Testis (tissue), 2 donors: Measurements from ENCODE around the gene PEMT.

Source experiments
- POLR2A ChIP-seq: fragments of 450-650 bp; IDR thresholded peaks from one replicate; pipeline ENCODE4 v1.6.1; 2017; ENCODE audit warnings: antibody characterized with exemption, mild to moderate bottlenecking, moderate library complexity
- TF ChIP-seq, protein P1 (sequence below), 3 experiments: fragments of 450-650 bp in 2 of 3; fragments of 200-600 bp in 1 of 3; sonication (generic) in 1 of 3; IDR thresholded peaks; one replicate each; pipeline ENCODE4 v1.5.1; 2016 to 2019; ENCODE audit warnings: antibody characterized with exemption in 3 of 3, mild to moderate bottlenecking in 2 of 3, moderate library complexity in 1 of 3

DNA sequence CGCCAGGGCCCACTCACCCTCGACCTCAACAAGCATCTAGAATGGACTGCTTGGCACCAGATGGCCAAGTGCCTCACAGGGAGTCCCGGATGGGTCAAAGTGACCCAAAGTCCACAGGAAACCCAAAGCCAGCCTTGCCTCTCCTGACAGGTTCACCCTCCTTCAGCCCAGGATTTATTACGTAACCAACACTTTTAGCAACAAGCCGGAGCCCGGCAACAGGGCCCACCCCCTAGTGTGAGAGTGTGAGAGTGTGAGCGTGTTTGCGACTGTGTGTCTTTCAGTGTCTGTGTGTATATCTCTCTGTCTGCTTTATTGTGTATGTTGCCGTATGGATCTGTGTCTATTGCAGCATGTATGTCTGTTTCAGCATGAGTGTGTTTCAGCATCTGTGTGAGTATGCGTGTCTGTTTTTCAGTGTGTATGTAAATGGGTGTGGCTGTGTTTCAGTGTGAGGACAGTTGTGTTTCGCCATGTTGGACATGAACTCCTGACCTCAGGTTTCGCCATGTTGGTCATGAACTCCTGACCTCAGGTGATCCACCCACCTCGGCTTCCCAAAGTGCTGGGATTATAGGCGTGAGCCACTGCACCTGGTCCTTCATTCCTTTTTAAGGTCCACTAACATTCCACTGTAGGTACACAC is 13.7 kb upstream of the PEMT start:
- no peak for TF ChIP-seq POLR2A
- TF ChIP-seq, protein P1, sequence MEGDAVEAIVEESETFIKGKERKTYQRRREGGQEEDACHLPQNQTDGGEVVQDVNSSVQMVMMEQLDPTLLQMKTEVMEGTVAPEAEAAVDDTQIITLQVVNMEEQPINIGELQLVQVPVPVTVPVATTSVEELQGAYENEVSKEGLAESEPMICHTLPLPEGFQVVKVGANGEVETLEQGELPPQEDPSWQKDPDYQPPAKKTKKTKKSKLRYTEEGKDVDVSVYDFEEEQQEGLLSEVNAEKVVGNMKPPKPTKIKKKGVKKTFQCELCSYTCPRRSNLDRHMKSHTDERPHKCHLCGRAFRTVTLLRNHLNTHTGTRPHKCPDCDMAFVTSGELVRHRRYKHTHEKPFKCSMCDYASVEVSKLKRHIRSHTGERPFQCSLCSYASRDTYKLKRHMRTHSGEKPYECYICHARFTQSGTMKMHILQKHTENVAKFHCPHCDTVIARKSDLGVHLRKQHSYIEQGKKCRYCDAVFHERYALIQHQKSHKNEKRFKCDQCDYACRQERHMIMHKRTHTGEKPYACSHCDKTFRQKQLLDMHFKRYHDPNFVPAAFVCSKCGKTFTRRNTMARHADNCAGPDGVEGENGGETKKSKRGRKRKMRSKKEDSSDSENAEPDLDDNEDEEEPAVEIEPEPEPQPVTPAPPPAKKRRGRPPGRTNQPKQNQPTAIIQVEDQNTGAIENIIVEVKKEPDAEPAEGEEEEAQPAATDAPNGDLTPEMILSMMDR (IDR thresholded peaks at IDR 0.05) = no peak
